Hepatic stellate cell (primary cell): ENCODE data around the gene LNX2.

ENCODE experiments used
- DNase-seq: peaks from one replicate; pipeline ENCODE4 v3.0.0; 2011; ENCODE audit warnings: low spot score

LNX2 gene

GRCh38 chr13:27605610-27606200 lies 14.6 kb downstream of the LNX2 start:
- no peak for DNase-seq

GRCh38 chr13:27605099-27605498 lies 15.2 kb downstream of the LNX2 start:
- no peak for DNase-seq

- DNase-seq: no peak
Observed at GRCh38 chr13:27601803-27602202, 18.5 kb downstream of the LNX2 start.

GRCh38 chr13:27601208-27601607 lies 19.1 kb downstream of the LNX2 start:
- no peak for DNase-seq

DNA sequence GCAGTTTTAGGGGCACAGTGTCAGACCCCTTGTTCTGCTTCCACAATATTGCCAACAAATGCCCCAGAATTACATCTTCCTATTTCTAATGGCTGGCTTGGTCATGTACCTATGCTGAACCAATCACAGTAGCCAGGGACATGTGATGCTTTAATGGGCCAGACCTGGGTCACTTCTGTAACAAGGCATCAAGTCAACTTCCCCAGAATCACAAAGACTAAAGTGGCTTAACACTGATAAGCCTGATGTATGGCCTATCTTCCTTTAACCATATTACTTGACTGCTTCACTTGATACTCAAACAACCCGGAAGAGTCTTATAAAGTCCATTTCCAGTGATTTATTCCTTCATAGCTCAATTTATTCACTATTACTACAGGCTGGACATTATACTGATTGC lies 19.6 kb downstream of the LNX2 start:
- no peak for DNase-seq

DNA sequence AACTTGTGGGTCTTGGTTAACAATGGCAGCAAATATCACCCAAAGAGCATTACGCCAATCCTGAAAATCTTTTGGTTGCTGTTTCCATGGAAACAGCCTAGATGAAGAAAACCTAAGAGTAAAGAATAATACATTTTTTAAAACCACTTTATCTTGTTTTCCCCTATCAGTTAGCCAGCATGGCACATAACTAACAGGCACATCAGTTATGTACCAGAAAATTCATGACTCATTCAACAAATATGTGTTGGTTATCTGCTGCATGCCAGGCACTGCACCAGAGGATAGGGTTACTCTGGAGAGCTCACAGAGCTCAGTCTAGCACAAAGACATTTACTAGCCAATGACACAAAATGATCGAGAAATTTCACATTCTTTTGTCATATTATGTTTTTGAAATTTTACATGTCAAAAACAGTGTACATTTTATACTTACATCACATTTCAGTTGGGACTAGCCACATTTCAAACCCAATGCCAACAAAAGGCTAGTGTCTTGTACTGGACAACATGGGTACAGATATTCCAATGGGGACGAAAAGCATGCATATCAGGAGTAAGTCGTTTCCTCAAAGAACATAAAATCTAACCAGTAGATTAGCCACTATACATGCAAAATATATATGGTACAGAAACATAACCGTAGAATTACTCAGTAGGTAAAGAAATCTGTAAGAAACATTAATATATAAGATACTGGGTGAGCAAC lies 20.3 kb downstream of the LNX2 start:
- DNase-seq: peak; percentile 56

- DNase-seq: no peak
Observed at GRCh38 chr13:27599096-27599495, 21.2 kb downstream of the LNX2 start.

DNA sequence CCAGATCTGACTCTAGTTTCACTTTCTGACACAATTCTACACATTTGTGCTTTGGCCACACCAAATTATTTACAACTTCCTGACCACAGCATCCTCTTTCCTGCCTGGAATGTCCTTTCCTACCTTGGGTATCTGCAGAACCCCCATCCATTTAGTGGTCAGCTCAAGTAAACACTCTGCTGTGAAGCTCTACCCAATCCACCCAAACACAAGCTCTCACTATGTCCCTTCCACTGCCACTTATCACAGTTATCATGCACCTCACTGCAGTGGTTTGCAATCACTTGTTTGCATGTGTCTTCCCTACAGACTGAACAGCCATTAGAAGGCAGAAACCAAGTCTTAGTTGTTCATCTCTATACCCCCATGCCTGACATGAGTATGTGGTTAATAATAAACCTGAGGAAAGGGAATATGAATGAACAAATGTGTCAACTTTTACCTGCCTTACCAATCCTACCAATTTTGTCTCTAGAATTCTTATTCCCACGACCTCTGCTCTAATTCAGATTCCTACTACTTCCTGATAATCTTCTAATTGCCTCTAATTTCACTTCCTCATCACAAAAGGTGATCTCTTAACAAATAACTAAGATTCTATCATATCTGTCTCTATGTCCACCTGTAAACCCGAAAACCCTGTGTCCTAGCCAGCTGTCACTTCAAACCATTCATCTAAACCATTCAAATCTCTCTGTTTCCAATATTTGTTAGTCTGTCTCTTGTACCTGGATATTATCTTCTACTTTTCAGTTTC lies 25.1 kb downstream of the LNX2 start:
- DNase-seq: no peak

- DNase-seq: no peak
Observed at GRCh38 chr13:27593267-27593666, 27.1 kb downstream of the LNX2 start.

DNA sequence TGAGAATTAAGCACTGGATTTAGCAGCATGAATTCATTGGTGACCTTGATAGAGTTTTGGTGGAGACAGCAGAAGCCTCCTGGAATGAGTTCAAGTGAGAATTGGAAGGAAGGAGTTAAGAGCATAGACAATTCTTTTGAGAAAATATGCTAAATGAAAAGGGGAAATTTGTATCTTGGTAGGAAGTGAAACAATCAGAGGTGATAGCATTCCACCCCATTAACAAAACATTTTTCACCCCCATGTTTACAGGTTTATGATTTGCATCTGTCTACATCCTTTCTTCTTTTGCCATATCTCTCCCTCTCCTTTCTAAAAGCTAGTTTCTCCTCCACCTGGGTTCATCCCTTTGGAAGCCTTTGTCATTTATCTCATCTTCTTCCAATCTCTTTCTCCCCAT lies 27.5 kb downstream of the LNX2 start:
- DNase-seq: no peak

- no peak for DNase-seq
Observed at GRCh38 chr13:27588405-27588804, 31.9 kb downstream of the LNX2 start.

GRCh38 chr13:27587095-27587746 lies 33.1 kb downstream of the LNX2 start:
- no peak for DNase-seq

- peak; percentile 59 for DNase-seq
Observed at GRCh38 chr13:27583645-27584044, 36.7 kb downstream of the LNX2 start.

GRCh38 chr13:27578121-27579030 lies 42.0 kb downstream of the LNX2 start:
- DNase-seq: peak; percentile 57

GRCh38 chr13:27574661-27575060 lies 45.7 kb downstream of the LNX2 start:
- no peak for DNase-seq

- no peak for DNase-seq
Observed at GRCh38 chr13:27573265-27573664, 47.1 kb downstream of the LNX2 start.

GRCh38 chr13:27572234-27572901 lies 48.0 kb downstream of the LNX2 start:
- no peak for DNase-seq

GRCh38 chr13:27570906-27571305 lies 49.4 kb downstream of the LNX2 start:
- DNase-seq: no peak

GRCh38 chr13:27569405-27569804 lies 50.9 kb downstream of the LNX2 start:
- no peak for DNase-seq

DNA sequence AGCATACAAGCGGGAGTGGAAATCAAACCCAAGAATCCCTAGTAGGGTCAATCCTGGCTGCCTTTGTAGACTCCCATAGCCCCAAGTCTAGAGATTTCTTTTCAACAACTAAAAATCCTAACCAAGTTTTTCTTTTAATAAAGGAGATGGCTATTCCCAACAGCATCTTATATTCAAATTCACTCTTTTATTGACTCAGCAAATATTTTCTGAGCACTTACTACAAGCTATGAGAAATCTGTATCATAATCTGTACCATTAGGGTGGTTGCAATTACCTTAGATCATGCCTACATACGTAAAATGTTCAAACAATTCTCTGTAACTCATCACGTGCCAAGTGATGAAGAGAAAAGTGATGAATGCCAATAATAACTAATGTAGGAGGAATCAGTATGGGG lies 54.5 kb downstream of the LNX2 start:
- DNase-seq: no peak

DNA sequence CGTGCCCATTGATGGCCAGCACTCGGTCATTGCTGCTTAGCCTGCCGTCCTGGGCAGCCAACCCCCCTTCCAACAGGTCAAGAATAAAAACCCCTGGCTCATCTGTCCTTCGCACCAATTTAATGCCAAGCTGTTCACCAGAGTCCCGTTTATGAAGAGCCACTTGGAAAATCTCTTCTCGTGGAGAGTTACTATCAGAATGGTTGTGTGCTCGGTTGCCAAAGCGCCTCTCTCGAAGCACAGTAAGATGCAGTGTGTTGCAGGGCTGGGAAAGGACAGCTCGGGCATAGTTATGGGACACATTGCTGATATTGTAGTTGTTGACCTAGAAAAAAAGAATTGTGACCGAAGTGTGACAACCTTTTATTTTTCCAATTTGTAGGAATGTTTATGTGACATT lies 57.9 kb downstream of the LNX2 start:
- no peak for DNase-seq
